ENCODE data around the gene SMG6. TPM values are rescaled to one million over a fixed set of nuclear protein-coding genes. Genes with fewer than 3 reads are reported as not detected.

The SMG6 gene
- total and polyA plus RNA-seq, 4 donors: 16.2 to 67.3 (median 31.4) TPM

DNA sequence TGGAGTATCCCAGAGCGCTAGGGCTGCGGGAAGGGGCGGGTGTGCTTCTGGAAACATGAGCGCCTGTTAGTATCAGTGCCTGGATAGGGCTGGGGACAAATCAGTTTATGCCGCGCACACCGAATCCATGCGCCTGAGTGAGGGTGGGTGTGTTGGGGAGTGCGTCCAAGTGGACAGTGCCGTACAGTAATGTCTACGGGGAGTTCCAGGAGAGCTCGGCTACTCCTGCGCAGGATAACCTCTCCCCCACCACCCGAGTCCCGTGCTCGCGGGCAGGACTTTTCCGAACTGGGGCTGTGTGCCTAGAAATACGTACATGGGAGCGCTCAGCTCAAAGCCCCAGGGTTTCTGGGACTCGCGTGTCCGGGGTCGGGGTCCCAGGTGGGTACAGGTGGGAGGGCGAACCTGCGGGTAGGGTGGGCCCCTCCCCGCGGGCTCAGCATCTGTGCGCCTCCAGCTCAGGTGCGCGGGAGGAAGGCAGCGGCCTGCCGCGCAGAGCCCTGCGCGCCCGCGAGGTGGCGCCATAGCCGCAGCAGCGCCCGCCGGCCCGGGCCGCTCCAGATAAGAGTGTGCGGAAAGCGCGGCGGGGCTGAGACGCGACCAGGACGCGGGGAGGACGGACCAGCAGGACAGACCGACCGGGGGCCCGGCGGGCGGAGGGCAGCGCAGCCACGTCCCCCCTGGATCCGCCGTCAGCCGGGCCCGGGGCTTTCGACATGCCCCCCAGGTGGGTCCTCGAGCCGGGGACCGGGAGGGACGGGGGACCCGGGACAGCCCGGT, 248.9 kb downstream of the SMG6 start, which contains the start of gene HIC1:
HIC1 (plus strand) TSS at position 592 of the 780 bp plus-strand sequence. CDS start 1,588 bp downstream, outside the sequence.
- Histone ChIP-seq H3K4me3 (ENCODE audit: low read length in 2 of 2) (peak within 1 kb of the TSS; percentile 9 to 10), H3K27me3 (ENCODE audit: control insufficient read depth in 1 of 2, insufficient read depth in 2 of 2, low read length in 1 of 2) (no peaks in the 10 kb centered on the region), H3K9me3 (ENCODE audit: control insufficient read depth, low read length) (no peaks in the 10 kb centered on the region), H3K4me1 (ENCODE audit: control insufficient read depth in 1 of 2, insufficient read depth in 2 of 2, low read length in 2 of 2) (no peaks in the 10 kb centered on the region), H3K27ac (ENCODE audit: low read depth in 1 of 2, low read length in 2 of 2) (no peak within 1 kb of the TSS), H3K36me3 (ENCODE audit: control insufficient read depth in 1 of 2, insufficient read depth in 2 of 2, low read length in 1 of 2) (no peaks in the 10 kb centered on the region)
- peak; percentile 86 to 94 for DNase-seq
- 1 to 2% methylated on average over 52 to 72 of the region's 72 CpGs for WGBS, 2 donors
- ATAC-seq (ENCODE audit: low FRiP score): peak; percentile 76
- intact Hi-C loops (cut with DNase I): loop anchor here (2.0 to 5.0 kb wide), 3 partner anchors 190 to 298 kb away; no protein-coding TSS in a partner anchor

GRCh38 chr17:2054262-2054511, 249.4 kb downstream of the SMG6 start:
- 7 to 8% methylated on average over 16 of the region's 16 CpGs for WGBS, 2 donors
- H3K36me3 ChIP-seq (ENCODE audit: control insufficient read depth in 1 of 2, insufficient read depth in 2 of 2, low read length in 1 of 2): no peaks in the 10 kb centered on the region
- no peak overlapping the region for H3K4me3 ChIP-seq (ENCODE audit: low read length in 2 of 2)
- H3K27me3 ChIP-seq (ENCODE audit: control insufficient read depth in 1 of 2, insufficient read depth in 2 of 2, low read length in 1 of 2): no peaks in the 10 kb centered on the region
- DNase-seq (no peak), ATAC-seq (ENCODE audit: low FRiP score) (no peak)
- no peaks in the 10 kb centered on the region for H3K4me1 ChIP-seq (ENCODE audit: control insufficient read depth in 1 of 2, insufficient read depth in 2 of 2, low read length in 2 of 2)
- intact Hi-C loops (cut with DNase I): loop anchor here (2.0 kb wide), 2 partner anchors 191 to 227 kb away; no protein-coding TSS in a partner anchor
- no peak overlapping the region for H3K27ac ChIP-seq (ENCODE audit: low read depth in 1 of 2, low read length in 2 of 2)
- no peaks in the 10 kb centered on the region for H3K9me3 ChIP-seq (ENCODE audit: control insufficient read depth, low read length)

DNA sequence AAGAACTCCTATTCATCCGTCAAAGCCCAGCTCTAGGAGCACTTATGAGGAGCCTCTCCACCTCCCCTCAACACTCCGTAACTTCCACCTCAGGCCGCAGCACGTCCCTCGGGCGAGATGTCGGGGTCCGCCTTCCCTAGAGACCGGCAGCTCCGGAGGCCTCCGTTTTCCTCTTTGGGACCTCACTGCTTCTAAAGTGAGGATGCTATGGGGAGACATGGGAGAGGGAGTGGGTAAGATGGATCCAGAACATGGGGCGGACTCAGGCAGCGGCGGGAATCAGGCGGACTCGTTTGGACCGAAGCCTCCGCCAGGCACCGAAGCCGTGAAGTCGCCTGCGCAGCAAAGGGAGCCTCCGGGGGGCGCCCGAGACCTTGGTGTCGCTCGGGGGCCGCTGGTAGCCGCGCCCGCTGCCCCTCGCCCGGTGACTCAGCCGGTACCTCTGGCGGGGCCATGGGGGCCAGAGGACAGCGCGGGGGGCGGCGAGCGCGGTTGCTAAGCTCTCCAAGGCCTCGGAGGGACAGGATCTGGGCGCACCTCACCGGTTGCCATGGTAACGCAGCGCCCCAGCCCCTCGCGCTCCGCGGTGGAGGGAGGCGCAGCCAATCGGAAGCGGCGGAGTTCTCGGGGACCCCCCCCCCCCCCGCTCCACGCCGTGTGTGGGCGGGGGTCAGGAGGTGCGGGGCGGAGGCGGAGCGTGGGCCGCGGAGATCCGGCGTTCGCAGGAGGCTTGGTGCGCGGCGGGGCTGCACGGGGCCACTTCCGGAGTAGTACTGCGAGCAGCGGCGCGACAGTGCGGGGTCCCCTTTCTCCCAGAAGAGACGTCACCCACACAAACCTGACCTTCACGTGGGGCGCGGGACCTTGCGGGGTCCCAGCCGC, 250.0 kb downstream of the SMG6 start:
- H3K27ac ChIP-seq (ENCODE audit: low read depth in 1 of 2, low read length in 2 of 2): no peak overlapping the region
- WGBS, 2 donors: 10 to 12% methylated on average over 60 to 84 of the region's 84 CpGs
- ATAC-seq (ENCODE audit: low FRiP score): peak; percentile 60
- no peaks in the 10 kb centered on the region for H3K9me3 ChIP-seq (ENCODE audit: control insufficient read depth, low read length)
- no peaks in the 10 kb centered on the region for H3K27me3 ChIP-seq (ENCODE audit: control insufficient read depth in 1 of 2, insufficient read depth in 2 of 2, low read length in 1 of 2)
- intact Hi-C loops (cut with DNase I): loop anchor here (2.0 kb wide), 2 partner anchors 191 to 227 kb away; no protein-coding TSS in a partner anchor
- H3K4me1 ChIP-seq (ENCODE audit: control insufficient read depth in 1 of 2, insufficient read depth in 2 of 2, low read length in 2 of 2): no peaks in the 10 kb centered on the region
- peak; percentile 88 to 93 for DNase-seq
- H3K36me3 ChIP-seq (ENCODE audit: control insufficient read depth in 1 of 2, insufficient read depth in 2 of 2, low read length in 1 of 2): no peaks in the 10 kb centered on the region
- H3K4me3 ChIP-seq (ENCODE audit: low read length in 2 of 2): no peak overlapping the region

DNA sequence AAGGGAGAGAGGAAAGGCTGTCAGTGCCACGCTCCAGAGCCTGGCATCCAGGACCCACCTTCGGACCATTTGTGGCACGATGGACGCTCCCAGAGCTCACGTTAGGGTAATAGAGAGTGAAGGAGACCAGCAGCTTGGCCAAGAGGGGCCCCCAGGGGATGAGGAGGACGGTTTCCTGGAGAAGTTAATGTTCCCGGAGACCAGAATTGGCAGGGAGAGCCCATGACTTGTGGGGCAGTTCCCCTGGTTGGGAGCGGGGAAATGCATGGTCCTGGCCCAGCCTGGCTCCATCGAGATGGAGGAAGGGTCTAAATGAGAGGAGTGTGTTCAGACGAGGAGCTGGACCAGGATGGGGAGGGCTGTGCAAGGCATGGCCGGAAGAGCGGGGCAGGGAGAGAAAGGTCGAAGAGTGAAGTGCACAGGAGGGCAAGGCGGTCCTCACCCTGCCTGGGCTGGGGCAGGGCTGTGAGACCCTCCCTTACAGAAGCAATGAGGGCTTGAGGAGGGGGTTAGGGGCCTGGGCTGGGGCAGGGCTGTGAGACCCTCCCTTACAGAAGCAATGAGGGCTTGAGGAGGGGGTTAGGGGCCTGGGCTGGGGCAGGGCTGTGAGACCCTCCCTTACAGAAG, 251.5 kb downstream of the SMG6 start:
- intact Hi-C loops (cut with DNase I): no loop called here
- no peaks in the 10 kb centered on the region for H3K36me3 ChIP-seq (ENCODE audit: control insufficient read depth in 1 of 2, insufficient read depth in 2 of 2, low read length in 1 of 2)
- no peaks in the 10 kb centered on the region for H3K9me3 ChIP-seq (ENCODE audit: control insufficient read depth, low read length)
- H3K4me3 ChIP-seq (ENCODE audit: low read length in 2 of 2): no peak overlapping the region
- DNase-seq (no peak), ATAC-seq (ENCODE audit: low FRiP score) (no peak)
- H3K27me3 ChIP-seq (ENCODE audit: control insufficient read depth in 1 of 2, insufficient read depth in 2 of 2, low read length in 1 of 2): no peaks in the 10 kb centered on the region
- 45% methylated on average over 14 of the region's 14 CpGs for WGBS, 2 donors
- no peaks in the 10 kb centered on the region for H3K4me1 ChIP-seq (ENCODE audit: control insufficient read depth in 1 of 2, insufficient read depth in 2 of 2, low read length in 2 of 2)
- no peak overlapping the region for H3K27ac ChIP-seq (ENCODE audit: low read depth in 1 of 2, low read length in 2 of 2)

DNA sequence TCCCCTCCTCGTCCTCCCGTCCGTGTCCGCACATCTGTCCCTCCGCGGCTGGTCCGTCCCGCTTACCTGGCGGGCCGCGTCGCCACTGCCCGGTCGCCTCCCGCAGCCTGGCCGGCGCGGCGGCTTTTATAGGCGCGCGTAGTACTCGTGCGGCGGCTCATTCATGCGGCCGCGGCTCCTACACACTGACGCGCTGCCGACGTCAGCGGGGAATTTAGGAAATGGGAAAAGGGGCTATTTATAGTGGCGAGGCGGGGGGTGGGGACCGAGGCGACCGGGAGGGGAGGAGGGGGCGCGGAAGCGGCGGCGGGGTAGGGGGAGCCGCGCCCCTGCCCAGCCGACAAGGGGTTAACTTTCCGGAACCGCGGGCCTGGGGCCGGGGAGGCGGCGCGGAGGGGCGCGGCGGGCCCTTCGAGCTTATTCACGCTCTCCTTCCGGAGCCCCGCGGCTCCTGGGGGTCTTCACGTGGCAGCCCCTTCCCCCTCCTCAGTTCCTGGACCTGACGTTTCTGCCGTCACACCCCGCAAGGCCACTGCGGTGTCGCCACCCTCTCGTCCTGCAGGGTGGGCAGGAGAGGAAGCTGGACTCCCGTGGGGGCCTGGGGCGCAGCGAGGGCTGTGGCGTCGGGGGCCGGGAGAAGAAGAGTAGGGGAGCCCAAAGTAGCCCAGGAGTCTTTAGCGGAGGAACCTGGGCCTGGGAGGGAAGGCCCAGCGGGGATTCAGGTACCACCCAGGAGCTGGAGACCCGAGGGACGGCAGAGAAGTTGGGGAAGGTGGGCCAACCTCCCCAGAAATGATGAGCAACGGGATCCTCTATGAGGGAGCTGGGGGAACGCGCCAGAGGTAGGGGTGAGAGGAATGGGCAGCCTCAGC, 252.3 kb downstream of the SMG6 start:
- Histone ChIP-seq H3K9me3 (ENCODE audit: control insufficient read depth, low read length) (no peaks in the 10 kb centered on the region), H3K27me3 (ENCODE audit: control insufficient read depth in 1 of 2, insufficient read depth in 2 of 2, low read length in 1 of 2) (no peaks in the 10 kb centered on the region), H3K4me1 (ENCODE audit: control insufficient read depth in 1 of 2, insufficient read depth in 2 of 2, low read length in 2 of 2) (no peaks in the 10 kb centered on the region), H3K36me3 (ENCODE audit: control insufficient read depth in 1 of 2, insufficient read depth in 2 of 2, low read length in 1 of 2) (no peaks in the 10 kb centered on the region), H3K27ac (ENCODE audit: low read depth in 1 of 2, low read length in 2 of 2) (no peak overlapping the region), H3K4me3 (ENCODE audit: low read length in 2 of 2) (peak overlapping the region in 1 of 2 donors; percentile 21)
- intact Hi-C loops (cut with DNase I): no loop called here
- 5 to 7% methylated on average over 60 to 81 of the region's 81 CpGs for WGBS, 2 donors
- ATAC-seq (ENCODE audit: low FRiP score): no peak
- DNase-seq: peak in 1 of 2 donors; percentile 58

DNA sequence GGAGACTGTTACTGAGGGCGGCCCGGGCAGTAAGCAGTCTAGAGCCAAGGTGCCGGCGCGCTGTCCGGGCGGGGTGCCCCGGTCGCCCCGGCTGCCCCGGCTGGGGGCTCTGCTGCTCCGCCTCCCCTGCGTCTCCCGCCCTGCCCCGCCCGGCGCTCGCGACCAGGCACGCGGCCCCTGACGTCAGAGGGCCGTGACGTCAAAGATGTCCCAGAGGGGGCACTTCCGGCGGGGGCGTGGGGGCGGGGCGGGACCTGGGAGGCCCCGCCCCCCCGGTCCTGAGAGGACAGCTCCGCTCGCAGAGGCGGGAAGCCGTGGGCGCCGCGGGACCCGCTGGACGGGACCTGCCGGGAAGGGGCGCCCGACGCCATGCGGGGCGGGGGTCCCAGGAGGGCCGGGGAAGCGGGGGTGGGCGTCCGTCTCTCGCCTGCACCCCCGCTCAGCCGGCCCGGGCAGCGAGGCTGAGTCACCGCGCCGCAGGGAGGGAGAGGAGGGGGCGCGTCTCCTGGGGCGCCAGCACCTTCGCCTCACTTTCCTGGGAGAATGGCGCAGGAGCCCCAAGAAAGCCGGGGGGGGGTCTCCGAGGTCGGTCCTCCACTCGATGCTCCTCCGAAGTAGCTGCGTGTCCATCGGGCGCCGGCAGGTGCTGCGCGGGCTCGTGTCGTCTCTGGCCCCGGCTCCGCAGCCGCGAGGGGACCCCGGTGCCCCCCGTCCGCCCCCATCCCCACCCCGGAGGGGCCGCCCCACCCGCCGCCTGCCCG, 253.1 kb downstream of the SMG6 start:
- no peaks in the 10 kb centered on the region for H3K9me3 ChIP-seq (ENCODE audit: control insufficient read depth, low read length)
- no peaks in the 10 kb centered on the region for H3K36me3 ChIP-seq (ENCODE audit: control insufficient read depth in 1 of 2, insufficient read depth in 2 of 2, low read length in 1 of 2)
- peak overlapping the region; percentile 31 to 37 for H3K4me3 ChIP-seq (ENCODE audit: low read length in 2 of 2)
- H3K27ac ChIP-seq (ENCODE audit: low read depth in 1 of 2, low read length in 2 of 2): no peak overlapping the region
- WGBS, 2 donors: 1% methylated on average over 29 to 88 of the region's 88 CpGs
- ATAC-seq (ENCODE audit: low FRiP score): peak; percentile 37
- peak; percentile 74 to 91 for DNase-seq
- no peaks in the 10 kb centered on the region for H3K27me3 ChIP-seq (ENCODE audit: control insufficient read depth in 1 of 2, insufficient read depth in 2 of 2, low read length in 1 of 2)
- H3K4me1 ChIP-seq (ENCODE audit: control insufficient read depth in 1 of 2, insufficient read depth in 2 of 2, low read length in 2 of 2): no peaks in the 10 kb centered on the region
- intact Hi-C loops (cut with DNase I): no loop called here

DNA sequence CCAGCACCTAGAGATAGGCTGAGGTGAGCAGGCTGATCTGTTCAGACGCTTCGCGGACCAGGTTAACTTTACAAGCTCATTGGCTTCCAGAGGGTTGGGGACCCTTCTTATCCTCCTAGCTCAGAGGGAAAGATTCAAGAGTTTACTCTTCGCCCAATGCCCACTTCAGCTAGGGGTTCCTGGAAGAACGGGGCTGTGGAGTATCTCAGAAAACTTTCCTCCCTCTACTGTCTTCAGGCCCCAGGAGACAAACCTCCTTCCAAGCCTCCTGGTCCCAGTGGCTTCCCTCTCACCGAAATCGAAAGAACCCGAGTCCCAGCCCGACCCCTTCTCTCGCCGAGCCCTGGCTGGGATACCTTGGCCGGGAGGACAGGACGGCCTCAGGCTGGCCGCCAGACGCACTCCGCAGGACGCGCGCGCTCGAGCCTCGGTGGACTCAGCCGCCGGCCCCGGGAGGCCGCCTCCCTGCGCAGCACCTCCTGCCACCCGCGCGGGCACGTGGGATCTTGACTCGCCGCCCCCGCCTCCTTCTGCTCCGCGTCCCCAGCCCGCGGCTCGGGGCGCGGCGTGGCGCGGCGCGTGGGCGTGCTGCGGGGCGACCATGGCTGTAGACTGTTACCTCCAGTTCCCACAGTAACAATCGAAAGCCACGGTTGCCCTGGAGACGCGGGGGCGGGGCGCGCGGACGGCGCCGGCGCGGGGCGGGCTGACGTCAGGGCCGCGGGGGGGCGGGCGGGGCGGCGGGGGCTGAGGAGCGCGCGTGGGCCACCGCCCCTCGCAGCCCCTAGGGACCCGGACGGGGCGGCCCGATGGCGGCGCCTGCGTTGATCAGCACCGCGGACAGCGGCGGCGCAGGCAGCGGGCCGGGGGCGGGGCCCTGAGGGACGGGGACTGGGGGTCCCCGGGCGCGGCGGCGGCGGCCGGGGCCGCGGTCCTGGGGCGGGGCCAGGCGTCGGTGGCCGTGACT, 254.0 kb downstream of the SMG6 start:
- Histone ChIP-seq H3K9me3 (ENCODE audit: control insufficient read depth, low read length) (no peaks in the 10 kb centered on the region), H3K4me3 (ENCODE audit: low read length in 2 of 2) (peak overlapping the region; percentile 34 to 39), H3K27ac (ENCODE audit: low read depth in 1 of 2, low read length in 2 of 2) (no peak overlapping the region), H3K36me3 (ENCODE audit: control insufficient read depth in 1 of 2, insufficient read depth in 2 of 2, low read length in 1 of 2) (no peaks in the 10 kb centered on the region), H3K27me3 (ENCODE audit: control insufficient read depth in 1 of 2, insufficient read depth in 2 of 2, low read length in 1 of 2) (no peaks in the 10 kb centered on the region), H3K4me1 (ENCODE audit: control insufficient read depth in 1 of 2, insufficient read depth in 2 of 2, low read length in 2 of 2) (no peaks in the 10 kb centered on the region)
- DNase-seq (peak; percentile 91 to 97), ATAC-seq (ENCODE audit: low FRiP score) (peak; percentile 78)
- intact Hi-C loops (cut with DNase I): loop anchor here in 1 of 2 donors (10.0 kb wide), 1 partner anchor 325 kb away; the partner anchor contains the start of gene WDR81
- WGBS, 2 donors: 2 to 3% methylated on average over 55 to 104 of the region's 104 CpGs

Measured in aorta (tissue), 5 donors.